ENCODE results near the gene COL4A4.
"Not testable (repeated sequence)": the region's sequence is repeated elsewhere in the genome, so short reads cannot be mapped to it uniquely, and the experiment has no call there.

COL4A4 gene

GRCh38 chr2:227123697-227124096 is 40.3 kb downstream of the COL4A4 start:
- no peak for DNase-seq (ENCODE audit: low read depth, low spot score)
- no peak overlapping the region for H3K27ac ChIP-seq

- DNase-seq (ENCODE audit: low read depth, low spot score), result no peak
- no peak overlapping the region for H3K27ac ChIP-seq
Observed at GRCh38 chr2:227118353-227118752, 45.7 kb downstream of the COL4A4 start.

GRCh38 chr2:227117852-227118251 is 46.2 kb downstream of the COL4A4 start:
- DNase-seq (ENCODE audit: low read depth, low spot score), result no peak
- H3K27ac ChIP-seq, result no peak overlapping the region

GRCh38 chr2:227117027-227117426 is 47.0 kb downstream of the COL4A4 start:
- no peak for DNase-seq (ENCODE audit: low read depth, low spot score)
- H3K27ac ChIP-seq, result no peak overlapping the region

GRCh38 chr2:227115761-227116160 is 48.2 kb downstream of the COL4A4 start:
- H3K27ac ChIP-seq, result no peak overlapping the region
- no peak for DNase-seq (ENCODE audit: low read depth, low spot score)

- no peak for DNase-seq (ENCODE audit: low read depth, low spot score)
- H3K27ac ChIP-seq, result no peak overlapping the region
Observed at GRCh38 chr2:227106845-227107759, 56.9 kb downstream of the COL4A4 start.

GRCh38 chr2:227103583-227103982 is 60.4 kb downstream of the COL4A4 start:
- H3K27ac ChIP-seq, result no peak overlapping the region
- DNase-seq (ENCODE audit: low read depth, low spot score), result no peak

- no peak overlapping the region for H3K27ac ChIP-seq
- DNase-seq (ENCODE audit: low read depth, low spot score), result no peak
Observed at GRCh38 chr2:227099340-227099739, 64.7 kb downstream of the COL4A4 start.

GRCh38 chr2:227098162-227098515 is 65.9 kb downstream of the COL4A4 start:
- DNase-seq (ENCODE audit: low read depth, low spot score), result no peak
- H3K27ac ChIP-seq, result no peak overlapping the region

GRCh38 chr2:227097495-227098161 is 66.4 kb downstream of the COL4A4 start:
- no peak for DNase-seq (ENCODE audit: low read depth, low spot score)
- H3K27ac ChIP-seq, result no peak overlapping the region

GRCh38 chr2:227095346-227095745 is 68.7 kb downstream of the COL4A4 start:
- H3K27ac ChIP-seq, result no peak overlapping the region
- no peak for DNase-seq (ENCODE audit: low read depth, low spot score)

GRCh38 chr2:227082286-227082685 is 81.7 kb downstream of the COL4A4 start:
- H3K27ac ChIP-seq, result no peak overlapping the region
- DNase-seq (ENCODE audit: low read depth, low spot score), result no peak

- no peak for DNase-seq (ENCODE audit: low read depth, low spot score)
- H3K27ac ChIP-seq, result no peak overlapping the region
Observed at GRCh38 chr2:227079726-227080125, 84.3 kb downstream of the COL4A4 start.

- DNase-seq (ENCODE audit: low read depth, low spot score); H3K27ac ChIP-seq: not testable (repeated sequence)
Observed at GRCh38 chr2:227065065-227065464, 98.9 kb downstream of the COL4A4 start.

GRCh38 chr2:227058888-227059399 is 105.1 kb downstream of the COL4A4 start:
- DNase-seq (ENCODE audit: low read depth, low spot score), result no peak
- H3K27ac ChIP-seq, result no peak overlapping the region

GRCh38 chr2:227057743-227058447 is 106.1 kb downstream of the COL4A4 start:
- DNase-seq (ENCODE audit: low read depth, low spot score), result no peak
- H3K27ac ChIP-seq, result no peak overlapping the region

GRCh38 chr2:227057060-227057459 is 106.9 kb downstream of the COL4A4 start:
- DNase-seq (ENCODE audit: low read depth, low spot score), result no peak
- no peak overlapping the region for H3K27ac ChIP-seq

- DNase-seq (ENCODE audit: low read depth, low spot score), result no peak
- no peak overlapping the region for H3K27ac ChIP-seq
Observed at GRCh38 chr2:227054006-227054405, 110.0 kb downstream of the COL4A4 start.

GRCh38 chr2:227052879-227053278 is 111.1 kb downstream of the COL4A4 start:
- no peak overlapping the region for H3K27ac ChIP-seq
- no peak for DNase-seq (ENCODE audit: low read depth, low spot score)

- no peak overlapping the region for H3K27ac ChIP-seq
- DNase-seq (ENCODE audit: low read depth, low spot score), result no peak
Observed at GRCh38 chr2:227043981-227044380, 120.0 kb downstream of the COL4A4 start.
